ENCODE data around the gene PKN1. TPM values are rescaled to one million over a fixed set of nuclear protein-coding genes. Genes with fewer than 3 reads are reported as not detected.
A peak's percentile ranks its signal among the peaks of the same experiment; 100 is the strongest.

Gene PKN1
- total and polyA plus RNA-seq, 2 of the 13 experiments (the other 11 are each of a cell fraction or from before 2014, with no cell fraction given), result 45.7 to 54.5 TPM

GRCh38 chr19:14472202-14472938 is 39.3 kb downstream of the PKN1 start (continued):
- TF ChIP-seq ZBTB38 (CRISPR knock-in tag; IDR thresholded peaks at IDR 0.05) (no peak; the same call in 1 of the 2 replicates), JDP2 (CRISPR knock-in tag; IDR thresholded peaks at IDR 0.05; ENCODE audit: borderline replicate concordance) (no peak), GPBP1L1 (CRISPR knock-in tag; IDR thresholded peaks at IDR 0.05) (no peak), ADNP (CRISPR knock-in tag; IDR thresholded peaks at IDR 0.05) (no peak), STAG1 (CRISPR knock-in tag; IDR thresholded peaks at IDR 0.05) (peak; percentile 59), PAF1 (CRISPR knock-in tag; IDR thresholded peaks at IDR 0.05) (no peak), XRCC5 (optimal IDR thresholded peaks at IDR 0.05; ENCODE audit: low read length) (peak; percentile 77), KAT8 (CRISPR knock-in tag; IDR thresholded peaks at IDR 0.05) (0 out of 2 replicates have a peak, but pooled peaks have one; percentile 16), ZNF616 (CRISPR knock-in tag; IDR thresholded peaks at IDR 0.05; ENCODE audit: low read depth) (no peak), ZFP36L1 (CRISPR knock-in tag; IDR thresholded peaks at IDR 0.05) (no peak), HDAC1 (CRISPR knock-in tag; IDR thresholded peaks at IDR 0.05) (peak; percentile 34; the same call in 1 of the 2 replicates), TCF12 (IDR thresholded peaks at IDR 0.05) (no peak), TCF12 (CRISPR knock-in tag; IDR thresholded peaks at IDR 0.05) (no peak), ZNF800 (CRISPR knock-in tag; IDR thresholded peaks at IDR 0.05) (peak; percentile 78; the same call in 1 of the 2 replicates), ETV6 (CRISPR knock-in tag; conservative IDR thresholded peaks at IDR 0.05) (no peak), FOXC1 (CRISPR knock-in tag; IDR thresholded peaks at IDR 0.05; ENCODE audit: borderline replicate concordance) (peak; percentile 47; the same call in 1 of the 2 replicates), RBFOX2 (IDR thresholded peaks at IDR 0.05; ENCODE audit: low read depth, low read length) (peak; percentile 47), HIVEP1 (CRISPR knock-in tag; IDR thresholded peaks at IDR 0.05) (peak; percentile 61; the same call in 1 of the 2 replicates), AGO2 (optimal IDR thresholded peaks at IDR 0.05; ENCODE audit: low read depth, low read length) (peak; percentile 96), NCOR1 (IDR thresholded peaks at IDR 0.05; ENCODE audit: borderline replicate concordance, low read length) (no peak)
- TF ChIP-seq, protein P1, sequence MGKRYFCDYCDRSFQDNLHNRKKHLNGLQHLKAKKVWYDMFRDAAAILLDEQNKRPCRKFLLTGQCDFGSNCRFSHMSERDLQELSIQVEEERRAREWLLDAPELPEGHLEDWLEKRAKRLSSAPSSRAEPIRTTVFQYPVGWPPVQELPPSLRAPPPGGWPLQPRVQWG (CRISPR knock-in tag; IDR thresholded peaks at IDR 0.05; ENCODE audit: borderline replicate concordance, low read depth), result no peak
- TF ChIP-seq, protein P2, sequence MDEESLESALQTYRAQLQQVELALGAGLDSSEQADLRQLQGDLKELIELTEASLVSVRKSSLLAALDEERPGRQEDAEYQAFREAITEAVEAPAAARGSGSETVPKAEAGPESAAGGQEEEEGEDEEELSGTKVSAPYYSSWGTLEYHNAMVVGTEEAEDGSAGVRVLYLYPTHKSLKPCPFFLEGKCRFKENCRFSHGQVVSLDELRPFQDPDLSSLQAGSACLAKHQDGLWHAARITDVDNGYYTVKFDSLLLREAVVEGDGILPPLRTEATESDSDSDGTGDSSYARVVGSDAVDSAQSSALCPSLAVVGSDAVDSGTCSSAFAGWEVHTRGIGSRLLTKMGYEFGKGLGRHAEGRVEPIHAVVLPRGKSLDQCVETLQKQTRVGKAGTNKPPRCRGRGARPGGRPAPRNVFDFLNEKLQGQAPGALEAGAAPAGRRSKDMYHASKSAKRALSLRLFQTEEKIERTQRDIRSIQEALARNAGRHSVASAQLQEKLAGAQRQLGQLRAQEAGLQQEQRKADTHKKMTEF (CRISPR knock-in tag; IDR thresholded peaks at IDR 0.05), result peak; percentile 48; the same call in 1 of the 2 replicates
- TF ChIP-seq, protein P3, sequence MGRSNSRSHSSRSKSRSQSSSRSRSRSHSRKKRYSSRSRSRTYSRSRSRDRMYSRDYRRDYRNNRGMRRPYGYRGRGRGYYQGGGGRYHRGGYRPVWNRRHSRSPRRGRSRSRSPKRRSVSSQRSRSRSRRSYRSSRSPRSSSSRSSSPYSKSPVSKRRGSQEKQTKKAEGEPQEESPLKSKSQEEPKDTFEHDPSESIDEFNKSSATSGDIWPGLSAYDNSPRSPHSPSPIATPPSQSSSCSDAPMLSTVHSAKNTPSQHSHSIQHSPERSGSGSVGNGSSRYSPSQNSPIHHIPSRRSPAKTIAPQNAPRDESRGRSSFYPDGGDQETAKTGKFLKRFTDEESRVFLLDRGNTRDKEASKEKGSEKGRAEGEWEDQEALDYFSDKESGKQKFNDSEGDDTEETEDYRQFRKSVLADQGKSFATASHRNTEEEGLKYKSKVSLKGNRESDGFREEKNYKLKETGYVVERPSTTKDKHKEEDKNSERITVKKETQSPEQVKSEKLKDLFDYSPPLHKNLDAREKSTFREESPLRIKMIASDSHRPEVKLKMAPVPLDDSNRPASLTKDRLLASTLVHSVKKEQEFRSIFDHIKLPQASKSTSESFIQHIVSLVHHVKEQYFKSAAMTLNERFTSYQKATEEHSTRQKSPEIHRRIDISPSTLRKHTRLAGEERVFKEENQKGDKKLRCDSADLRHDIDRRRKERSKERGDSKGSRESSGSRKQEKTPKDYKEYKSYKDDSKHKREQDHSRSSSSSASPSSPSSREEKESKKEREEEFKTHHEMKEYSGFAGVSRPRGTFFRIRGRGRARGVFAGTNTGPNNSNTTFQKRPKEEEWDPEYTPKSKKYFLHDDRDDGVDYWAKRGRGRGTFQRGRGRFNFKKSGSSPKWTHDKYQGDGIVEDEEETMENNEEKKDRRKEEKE (IDR thresholded peaks at IDR 0.05), result no peak

All from HepG2 (cell line).